M059J (cell line): ENCODE results near the gene DND1. TPM values are rescaled to one million over a fixed set of nuclear protein-coding genes. Genes with fewer than 3 reads are reported as not detected.
"Not testable (repeated sequence)": the region's sequence is repeated elsewhere in the genome, so short reads cannot be mapped to it uniquely, and the experiment has no call there.

ENCODE experiments used
- DNase-seq: peaks from one replicate; pipeline ENCODE4 v3.0.0-alpha.2; 2012; ENCODE audit warnings: low read depth
- total RNA-seq: library from RNA; depleted of rRNA; stranded (reverse); fragments of >200 nt; shearing (Covaris generic); gene quantifications from 2 replicates; pipeline ENCODE4 v1.2.3, GENCODE V29; 2014

The DND1 gene
- total RNA-seq, 1 experiment from 2014 or later: 0.44 TPM

DNA sequence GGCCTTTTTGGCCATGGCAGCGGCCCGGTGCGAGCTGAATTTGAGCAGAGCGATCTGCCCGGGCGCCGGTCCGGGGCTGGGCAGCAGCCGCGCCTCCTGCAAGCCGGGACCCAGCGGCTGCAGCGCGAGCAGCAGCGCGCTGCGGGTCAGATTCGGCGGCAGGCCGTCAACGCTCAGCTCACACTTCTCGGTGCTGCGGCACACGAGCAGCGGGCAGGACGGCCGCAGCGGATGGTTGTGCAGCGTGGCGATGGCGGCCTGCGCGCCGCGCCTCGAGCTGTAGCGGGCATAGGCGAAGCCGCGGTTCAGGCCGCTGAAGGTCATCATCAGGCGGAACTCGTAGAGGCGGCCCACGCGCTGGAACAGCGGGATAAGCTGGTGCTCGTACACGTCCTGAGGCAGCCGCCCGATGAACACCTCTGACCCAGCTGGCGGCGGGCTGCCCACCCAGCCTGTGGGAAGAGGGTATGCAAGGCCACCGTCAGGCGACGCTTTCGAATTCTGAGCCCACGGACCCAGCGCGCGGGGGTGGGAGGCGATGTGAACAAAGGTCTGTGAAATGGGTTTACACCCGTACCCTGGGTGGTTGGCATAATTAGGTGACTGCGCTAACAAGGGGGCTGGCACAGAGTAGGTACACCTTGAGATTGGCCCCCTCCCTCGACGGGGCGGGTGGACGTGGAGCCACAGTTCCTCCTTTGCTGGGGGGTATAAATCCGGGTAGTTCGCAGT lies 755 bp downstream of the DND1 start:
- DNase-seq: no peak

DNA sequence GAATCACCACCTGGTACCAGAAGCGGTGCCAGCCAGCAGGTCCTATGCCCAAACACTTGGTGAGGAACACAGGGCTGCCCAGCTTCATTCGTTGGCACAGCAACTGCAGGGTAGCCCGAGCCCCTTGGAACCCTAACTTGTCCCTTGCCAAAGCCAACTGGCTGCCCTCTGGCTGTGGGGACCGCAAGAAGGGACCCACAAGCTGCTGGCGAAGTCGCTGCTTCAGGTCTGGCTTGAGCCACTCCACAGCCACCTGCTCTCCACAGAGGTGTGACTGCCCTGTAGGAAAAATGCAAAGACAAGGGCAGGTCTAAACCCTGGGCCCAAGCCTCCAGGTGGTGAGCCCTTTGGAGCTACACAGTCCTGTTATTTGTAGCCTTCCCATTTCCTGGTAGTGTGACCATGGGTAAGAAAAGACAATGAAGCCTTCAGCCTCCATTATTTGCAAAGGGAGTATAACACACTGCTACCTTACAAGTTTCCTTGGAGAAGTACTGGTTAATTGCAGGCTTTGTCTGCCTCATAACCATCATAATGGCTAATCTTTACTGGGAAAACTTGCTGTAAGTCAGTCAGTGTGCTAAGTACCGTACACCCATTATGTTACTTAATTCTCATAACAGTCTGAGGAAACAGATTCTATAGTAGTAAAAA lies 1.8 kb downstream of the DND1 start:
- no peak for DNase-seq

DNA sequence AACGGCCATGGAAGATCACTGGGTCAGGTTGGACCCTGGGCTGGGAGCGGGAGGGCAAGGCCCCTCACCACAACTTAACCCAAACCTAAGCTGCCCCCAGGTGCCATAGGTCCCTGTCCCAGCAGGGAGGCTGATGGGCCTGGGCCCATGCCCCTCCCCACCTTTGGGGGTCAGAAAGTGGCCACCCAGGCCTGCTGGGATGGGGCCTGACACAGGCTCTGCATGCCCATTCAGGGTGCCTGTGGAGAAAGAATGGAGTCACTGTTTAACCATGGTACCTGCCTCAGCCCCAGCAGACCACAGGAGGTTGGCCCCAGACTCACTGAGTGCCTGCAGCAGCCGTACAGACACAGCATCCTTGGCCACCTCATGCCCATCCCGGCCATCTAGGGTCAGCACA lies 2.3 kb downstream of the DND1 start:
- DNase-seq: not testable (repeated sequence)

DNA sequence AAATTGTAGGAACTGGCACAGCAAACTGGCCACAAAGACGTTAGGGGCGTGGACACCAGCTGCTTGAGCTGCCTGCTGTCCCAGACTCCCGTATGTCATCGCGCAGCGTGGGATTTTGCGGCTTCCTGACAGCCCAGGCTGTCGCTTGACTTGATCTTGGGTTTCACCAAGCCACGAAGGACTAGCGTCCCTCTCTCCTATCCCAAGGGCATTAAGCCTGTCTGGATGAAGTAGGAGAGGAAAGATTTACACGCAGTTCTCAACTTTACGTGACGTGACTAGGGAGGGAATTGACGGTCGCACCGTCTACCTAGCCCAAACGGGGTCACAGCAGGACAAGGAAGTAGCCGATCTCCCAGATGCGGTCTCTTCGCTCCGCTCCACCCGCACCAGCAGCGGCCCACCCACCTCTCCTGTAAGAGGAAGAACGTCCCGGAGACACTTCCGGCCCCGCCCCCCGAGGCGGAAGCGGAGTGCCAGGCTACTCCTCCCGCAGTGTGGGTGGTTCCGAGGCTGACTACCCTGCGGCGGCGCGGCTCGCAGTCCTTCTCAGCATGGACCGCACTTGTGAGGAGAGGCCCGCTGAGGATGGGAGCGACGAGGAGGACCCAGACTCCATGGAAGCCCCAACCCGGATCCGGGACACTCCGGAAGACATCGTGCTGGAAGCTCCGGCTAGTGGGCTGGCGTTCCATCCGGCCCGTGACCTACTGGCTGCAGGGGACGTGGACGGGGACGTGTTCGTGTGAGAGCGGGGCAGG lies 8.8 kb downstream of the DND1 start, which contains the start of gene WDR55:
TSS of gene WDR55 (plus strand) at position 546 of the 761 bp plus-strand sequence. CDS start at position 555, 9 bp downstream.
- peak; percentile 96 for DNase-seq

DNA sequence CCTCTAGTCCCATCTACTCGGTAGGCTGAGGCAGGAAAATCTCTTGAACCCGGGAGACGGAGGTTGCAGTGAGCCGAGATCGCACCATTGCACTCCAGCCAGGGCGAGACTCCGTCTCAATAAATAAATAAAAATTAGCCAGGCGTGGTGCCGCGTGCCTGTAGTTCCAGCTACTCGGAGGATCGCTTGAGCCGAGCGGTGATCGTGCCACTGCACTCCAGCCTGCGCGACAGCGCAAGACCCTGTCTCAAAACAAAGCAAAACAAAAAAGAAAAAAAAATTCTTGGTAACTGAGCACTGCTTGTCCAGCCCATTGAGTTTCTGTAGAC lies 9.4 kb downstream of the DND1 start:
- DNase-seq: no peak

DNA sequence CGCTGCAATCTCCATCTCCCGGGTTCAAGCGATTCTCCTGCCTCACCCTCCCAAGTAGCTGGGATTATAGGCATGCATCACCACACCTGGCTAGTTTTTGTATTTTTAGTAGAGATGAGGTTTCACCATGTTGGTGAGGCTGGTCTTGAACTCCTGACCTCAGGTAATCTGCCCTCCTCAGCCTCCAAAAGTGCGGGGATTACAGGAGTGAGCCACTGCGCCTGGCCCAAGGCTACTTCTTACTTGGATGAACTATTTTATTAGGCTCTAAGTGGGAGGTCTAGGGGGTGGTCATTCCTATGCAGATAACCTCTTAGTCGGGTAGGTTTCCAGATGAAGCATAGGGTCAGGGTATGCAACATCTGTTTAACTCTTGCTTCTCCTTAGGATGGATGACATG lies 13.0 kb downstream of the DND1 start:
- DNase-seq: not testable (repeated sequence)

DNA sequence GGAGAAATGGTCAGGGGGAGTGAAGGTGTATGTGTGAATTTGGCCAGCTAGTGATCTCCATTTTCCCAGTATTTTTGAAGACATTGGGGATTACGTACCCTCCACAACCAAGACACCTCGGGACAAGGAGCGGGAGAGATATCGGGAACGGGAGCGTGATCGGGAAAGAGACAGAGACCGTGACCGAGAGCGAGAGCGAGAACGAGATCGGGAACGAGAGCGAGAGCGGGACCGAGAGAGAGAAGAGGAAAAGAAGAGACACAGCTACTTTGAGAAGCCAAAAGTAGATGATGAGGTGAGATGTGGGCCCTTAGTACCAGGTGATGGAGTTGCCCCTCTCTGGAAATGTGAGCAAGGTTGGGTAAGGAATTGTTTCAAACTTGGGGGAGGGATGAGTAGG lies 14.5 kb downstream of the DND1 start:
- no peak for DNase-seq

DNA sequence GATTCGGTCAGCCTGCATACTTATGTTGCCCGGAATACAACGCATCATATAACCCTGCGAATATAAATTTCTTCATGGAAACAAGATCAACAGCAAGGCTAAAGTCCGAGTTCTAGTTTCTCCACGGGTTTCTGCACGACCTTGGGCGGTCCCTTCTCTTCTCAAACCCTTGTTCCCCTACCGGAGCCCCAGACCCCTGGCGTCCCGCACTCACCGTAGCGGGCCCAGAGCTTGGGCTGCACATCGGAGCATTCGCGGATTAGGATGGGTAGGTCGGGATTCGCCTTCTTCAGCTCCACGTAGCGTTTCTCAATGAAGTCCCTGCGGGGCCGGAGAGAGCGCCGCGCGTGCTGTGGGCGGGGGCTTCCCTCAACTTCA lies 26.3 kb downstream of the DND1 start:
- no peak for DNase-seq

DNA sequence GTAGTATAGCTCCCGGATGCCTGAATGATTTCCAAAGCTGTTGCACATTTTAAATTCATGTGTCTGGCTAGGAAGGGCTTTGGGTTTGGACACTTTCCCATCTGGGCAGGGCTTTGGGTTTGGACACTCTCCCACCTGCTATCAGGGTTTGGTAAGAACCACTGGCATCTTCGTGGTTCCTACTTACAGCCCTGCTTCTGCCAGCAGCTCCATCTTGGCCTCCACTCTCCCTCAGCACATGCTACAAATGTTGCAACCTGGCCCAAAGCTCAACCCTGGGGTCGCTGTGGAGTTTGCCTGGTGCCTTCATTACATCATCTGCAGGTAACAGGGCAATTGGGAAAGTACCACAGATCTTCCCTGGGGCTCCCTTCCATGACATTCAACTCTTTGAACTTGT lies 30.7 kb downstream of the DND1 start:
- DNase-seq: peak; percentile 67

DNA sequence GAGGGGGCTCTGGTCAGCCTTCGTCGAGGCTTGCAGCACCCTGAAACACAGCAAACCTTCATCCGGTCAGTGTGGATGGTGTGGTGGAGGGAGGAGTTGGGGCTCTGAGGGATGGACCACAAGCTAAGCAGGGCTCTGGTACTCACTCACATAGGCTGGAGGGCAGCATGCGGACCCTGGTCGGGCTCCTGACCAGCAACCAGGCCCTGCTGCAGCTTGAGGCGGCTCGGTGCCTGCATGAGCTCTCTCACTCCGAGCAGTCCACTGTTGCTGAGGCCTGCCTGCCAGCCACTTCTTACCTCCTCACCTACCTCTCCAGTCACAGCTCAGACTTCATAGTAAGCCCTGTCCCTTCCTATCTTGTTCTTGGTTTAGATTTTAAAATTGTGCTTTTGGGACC lies 31.7 kb downstream of the DND1 start:
- no peak for DNase-seq

DNA sequence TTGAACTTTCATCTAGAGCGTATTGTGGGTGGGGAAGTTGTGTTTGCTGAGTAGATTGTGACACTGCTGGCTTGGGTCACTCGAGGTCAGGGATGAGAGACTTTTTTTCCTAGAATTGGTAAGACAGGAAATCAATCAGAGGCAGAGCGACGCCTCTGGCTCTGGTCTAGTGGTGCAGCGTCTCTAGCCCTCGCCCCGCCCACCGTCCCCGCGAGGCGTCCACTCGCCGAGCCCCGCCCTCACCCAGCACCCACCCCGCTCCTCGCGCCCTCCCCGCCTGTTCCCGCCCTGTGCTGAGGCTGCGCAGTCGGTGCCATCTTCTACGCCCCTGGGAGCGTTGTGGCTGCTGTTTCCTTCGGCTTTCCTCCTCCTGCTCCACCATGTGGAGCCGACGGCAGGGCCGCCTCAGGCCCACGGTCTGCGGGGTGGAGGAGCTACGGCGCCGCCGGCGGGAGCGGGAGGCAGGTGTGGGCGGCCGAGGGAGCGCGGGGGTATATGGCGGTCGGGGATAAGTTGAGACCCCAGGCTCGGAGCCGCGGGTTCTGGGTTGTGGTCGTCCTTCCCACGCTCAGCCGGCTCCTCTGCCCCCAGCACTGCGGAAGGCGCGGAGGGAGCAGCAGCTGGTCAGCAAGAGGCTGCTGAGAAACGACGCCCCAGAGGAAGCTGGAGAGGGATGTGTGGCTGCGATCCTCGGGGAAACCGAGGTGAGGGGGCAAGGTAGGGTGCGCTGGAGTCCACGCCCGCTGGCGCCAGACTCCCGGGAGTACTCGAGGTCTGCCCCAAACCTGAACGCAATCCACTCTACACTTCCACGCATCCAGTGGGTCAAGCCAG lies 34.0 kb downstream of the DND1 start, which contains the start of gene TMCO6:
TSS of gene TMCO6 (plus strand) at position 304 of the 834 bp plus-strand sequence. CDS start at position 381, 77 bp downstream.
- peak; percentile 92 for DNase-seq

DNA sequence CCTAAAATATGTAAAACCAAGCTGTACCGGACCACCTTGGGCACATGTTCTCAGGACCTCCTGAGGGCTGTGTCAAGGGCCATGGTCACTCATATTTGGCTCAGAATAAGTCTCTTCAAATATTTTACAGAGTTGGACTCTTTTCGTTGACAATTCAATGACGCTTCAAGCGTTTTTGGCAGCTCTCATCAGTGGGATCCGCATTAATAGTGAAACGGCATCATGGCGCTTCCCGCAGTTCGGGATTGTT lies 34.6 kb downstream of the DND1 start:
- not testable (repeated sequence) for DNase-seq

DNA sequence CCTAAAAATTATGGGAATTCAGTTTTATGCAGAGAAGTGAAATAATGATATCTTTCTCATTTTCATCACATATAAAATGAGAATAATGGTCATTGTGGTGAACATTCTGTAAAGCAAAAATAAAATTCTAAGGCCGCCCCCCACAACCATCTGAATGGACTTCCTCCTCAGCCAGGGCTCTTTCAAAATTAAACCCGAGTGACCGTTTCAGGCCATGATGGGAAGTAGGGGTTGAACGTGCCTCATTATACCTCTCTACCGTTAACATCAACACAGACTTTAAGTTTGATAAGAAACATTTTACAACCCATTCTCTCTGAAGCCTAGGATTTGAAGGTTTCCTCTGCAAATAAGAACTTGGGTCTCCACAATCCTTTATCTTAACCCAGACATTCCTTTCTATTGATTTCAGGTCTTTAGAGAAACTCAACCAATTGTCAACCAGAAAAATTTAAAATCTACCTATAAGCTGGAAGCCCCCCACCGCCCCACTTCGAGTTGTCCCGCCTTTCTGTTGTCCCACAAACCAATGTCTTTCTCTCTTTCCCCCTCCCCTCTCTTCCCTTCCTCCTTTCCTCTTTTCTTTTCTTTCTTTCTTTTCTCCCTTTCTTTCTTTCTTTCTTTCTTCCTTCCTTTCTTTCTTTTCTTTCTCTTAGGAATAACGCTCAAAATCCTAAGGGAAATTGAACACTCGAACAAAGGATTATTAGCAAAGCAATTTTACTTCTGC lies 35.8 kb downstream of the DND1 start:
- DNase-seq: no peak

DNA sequence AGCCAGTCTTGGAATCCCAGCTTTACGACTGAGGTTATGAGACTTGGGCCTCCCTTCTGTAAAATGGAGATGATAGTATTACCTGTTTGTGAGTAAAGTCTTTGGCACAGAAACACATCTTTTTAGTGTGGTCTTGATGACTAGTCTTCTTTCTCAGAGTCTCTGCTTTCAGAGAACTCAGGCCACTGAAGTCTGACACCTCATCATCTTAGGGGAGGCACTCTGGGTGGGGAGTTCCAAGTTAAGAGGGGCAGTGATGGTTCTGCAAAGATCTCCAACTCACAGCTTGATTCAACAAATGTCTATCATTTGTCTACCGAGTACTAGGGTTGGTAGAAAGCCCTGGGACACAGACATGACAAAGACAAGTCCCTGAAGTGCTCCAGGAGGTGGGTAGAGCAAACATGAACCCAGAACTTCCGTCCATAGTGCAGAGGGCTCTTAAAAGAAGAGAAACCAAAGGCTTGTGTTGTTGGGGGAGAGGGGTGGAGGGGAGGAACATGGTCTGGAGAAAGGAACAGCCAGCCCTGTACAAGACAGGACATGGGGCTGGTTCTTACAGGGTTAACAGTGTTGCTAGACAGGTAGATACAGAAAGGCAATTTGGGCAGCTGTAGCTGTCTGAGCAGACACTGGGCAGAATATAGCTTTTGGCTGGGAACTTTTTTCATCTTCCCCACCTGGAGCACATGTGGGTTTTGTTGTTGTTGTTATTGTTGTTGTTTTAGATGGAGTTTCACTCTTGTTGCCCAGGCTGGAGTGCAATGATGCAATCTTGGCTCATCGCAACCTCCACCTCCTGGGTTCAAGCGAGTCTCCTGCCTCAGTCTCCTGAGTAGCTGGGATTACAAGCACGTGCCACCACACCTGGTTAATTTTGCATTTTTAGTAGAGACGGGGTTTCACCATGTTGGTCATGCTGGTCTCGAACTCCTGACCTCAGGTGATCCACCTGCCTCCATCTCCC lies 37.8 kb downstream of the DND1 start:
- no peak for DNase-seq

DNA sequence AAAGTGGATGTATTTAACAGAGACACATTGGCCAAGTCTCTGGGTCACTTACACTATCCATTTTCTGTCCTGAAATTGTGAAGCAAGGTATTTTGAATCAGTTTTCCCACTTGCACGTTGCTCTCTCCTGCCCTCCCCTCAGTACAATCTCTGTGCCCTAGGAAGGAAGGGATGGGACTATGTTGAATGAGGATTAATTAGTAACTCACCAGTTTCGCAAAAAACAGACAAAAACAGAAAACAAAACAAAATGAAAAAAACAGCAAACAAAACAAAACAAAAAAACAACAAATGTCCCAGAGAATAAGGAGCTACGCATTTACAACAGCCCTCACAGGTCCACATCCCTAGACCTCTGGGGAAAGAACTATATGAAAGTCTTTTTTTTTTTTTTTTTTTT lies 39.3 kb downstream of the DND1 start:
- DNase-seq: no peak

DNA sequence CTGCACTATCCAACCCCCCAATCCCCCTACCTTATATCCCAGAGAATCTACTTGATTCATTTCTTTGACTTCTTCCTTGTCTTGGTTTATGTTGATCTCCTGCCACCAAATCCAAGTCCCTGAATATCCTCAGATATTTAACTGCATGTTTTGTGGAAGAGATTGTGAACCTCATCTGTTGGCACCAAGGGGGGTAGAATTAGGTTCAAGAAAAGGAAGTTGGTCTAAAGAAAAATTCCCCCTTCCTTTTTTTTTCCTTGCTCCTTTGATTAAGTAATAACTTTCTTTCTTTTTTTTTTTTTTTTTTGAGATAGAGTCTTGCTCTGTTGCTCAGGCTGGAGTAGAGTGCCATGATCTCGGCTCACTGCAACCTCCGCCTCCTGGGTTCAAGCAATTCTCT lies 39.9 kb downstream of the DND1 start:
- DNase-seq: no peak

DNA sequence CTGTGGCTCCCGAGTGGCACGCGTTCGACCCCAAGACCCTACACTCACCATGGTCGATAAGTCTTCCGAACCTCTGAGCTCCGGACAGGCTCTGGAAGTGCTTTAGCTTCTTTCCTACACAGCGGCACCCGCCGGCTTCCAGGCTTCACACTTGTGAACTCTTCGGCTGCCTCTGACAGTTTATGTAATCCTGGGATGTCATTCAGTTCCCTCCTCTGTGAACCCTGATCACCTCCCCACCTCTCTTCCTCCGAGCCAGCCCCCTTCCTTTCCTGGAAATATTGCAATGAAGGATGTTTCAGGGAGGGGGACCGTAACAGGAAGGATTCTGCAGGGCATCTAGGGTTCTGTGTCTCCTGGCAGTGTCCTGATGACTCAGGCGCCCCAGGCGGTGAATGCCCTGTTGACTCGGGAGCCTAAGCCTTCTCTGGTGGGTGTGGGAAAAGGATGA lies 40.3 kb downstream of the DND1 start, which contains the start of gene CD14:
TSS of gene CD14 (minus strand) at position 155 of the 451 bp plus-strand sequence. CDS start at position 51, 104 bp downstream.
- DNase-seq: peak; percentile 71

DNA sequence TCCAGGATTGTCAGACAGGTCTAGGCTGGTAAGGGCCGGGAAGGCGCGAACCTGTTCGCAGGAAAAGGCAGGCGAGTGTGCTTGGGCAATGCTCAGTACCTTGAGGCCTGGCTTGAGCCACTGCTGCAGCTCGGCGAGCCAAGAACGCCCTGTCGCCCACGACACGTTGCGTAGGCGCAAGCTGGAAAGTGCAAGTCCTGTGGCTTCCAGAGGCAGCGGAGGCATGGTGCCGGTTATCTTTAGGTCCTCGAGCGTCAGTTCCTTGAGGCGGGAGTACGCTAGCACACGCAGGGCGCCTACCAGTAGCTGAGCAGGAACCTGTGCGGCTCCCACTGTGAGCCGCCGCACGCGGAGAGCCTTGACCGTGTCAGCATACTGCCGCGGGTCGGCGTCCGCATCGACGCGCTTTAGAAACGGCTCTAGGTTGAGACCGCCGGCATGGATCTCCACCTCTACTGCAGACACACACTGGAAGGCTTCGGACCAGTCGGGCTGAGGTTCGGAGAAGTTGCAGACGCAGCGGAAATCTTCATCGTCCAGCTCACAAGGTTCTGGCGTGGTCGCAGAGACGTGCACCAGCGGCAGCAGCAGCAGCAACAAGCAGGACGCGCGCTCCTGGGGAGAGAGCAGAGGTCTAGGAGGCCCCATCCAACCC lies 40.9 kb downstream of the DND1 start:
- DNase-seq: no peak

DNA sequence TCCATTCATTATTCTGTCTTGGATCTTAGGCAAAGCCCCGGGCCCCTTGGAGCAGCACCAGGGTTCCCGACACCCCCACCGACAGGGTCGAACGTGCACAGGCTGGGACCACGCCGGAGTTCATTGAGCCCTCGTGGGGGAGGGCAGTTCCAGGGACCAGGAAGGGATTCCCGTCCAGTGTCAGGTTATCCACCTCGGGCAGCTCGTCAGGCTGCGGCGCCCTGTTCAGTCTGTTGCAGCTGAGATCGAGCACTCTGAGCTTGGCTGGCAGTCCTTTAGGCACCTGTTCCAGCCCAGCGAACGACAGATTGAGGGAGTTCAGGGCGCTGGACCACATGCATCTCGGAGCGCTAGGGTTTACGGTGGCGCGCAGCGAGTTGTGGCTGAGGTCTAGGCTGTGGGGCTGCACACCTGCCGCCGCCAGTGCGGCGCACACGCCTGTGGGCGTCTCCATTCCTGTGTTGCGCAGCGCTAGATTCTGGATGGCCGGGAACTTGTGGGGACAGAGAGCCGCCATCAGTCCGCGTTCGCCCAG lies 41.5 kb downstream of the DND1 start:
- no peak for DNase-seq
